Measurements from ENCODE around the gene BTBD2. TPM values are rescaled to one million over a fixed set of nuclear protein-coding genes. Genes with fewer than 3 reads are reported as not detected.

BTBD2 gene
- polyA plus RNA-seq, 1 donor from 2014 or later: 46.1 TPM

GRCh38 chr19:1987197-1988187 lies 28.0 kb downstream of the BTBD2 start:
- Histone ChIP-seq H2AFZ (ENCODE audit: low read depth, low read length) (no peak overlapping the region), H3K27me3 (ENCODE audit: insufficient read depth, low read depth, low read length) (no peaks in the 10 kb centered on the region), H3K79me2 (replicated peaks; ENCODE audit: insufficient read depth, low read length) (no peaks in the 10 kb centered on the region), H3K4me2 (ENCODE audit: low read length) (no peak overlapping the region), H3K9me3 (ENCODE audit: low read length) (no peaks in the 10 kb centered on the region), H3F3A (ENCODE audit: insufficient read depth, low read length, poor library complexity, severe bottlenecking) (no peaks in the 10 kb centered on the region), H3K27ac (ENCODE audit: low read length) (no peak overlapping the region), H3K36me3 (ENCODE audit: insufficient read depth, low read length) (no peaks in the 10 kb centered on the region), H4K20me1 (ENCODE audit: insufficient read depth) (no peaks in the 10 kb centered on the region), H3K4me3 (ENCODE audit: low read length) (no peak overlapping the region), H3K9ac (ENCODE audit: low read length) (no peak overlapping the region), H3K9me2 (ENCODE audit: insufficient read depth, low read length) (no peaks in the 10 kb centered on the region)
- TF ChIP-seq EP300 (conservative IDR thresholded peaks at IDR 0.05; ENCODE audit: poor library complexity, severe bottlenecking) (no peak), EZH2 (IDR thresholded peaks at IDR 0.05; ENCODE audit: borderline replicate concordance, insufficient read depth, low read length, poor library complexity, severe bottlenecking) (no peak), RAD21 (conservative IDR thresholded peaks at IDR 0.05) (no peak), TAF1 (IDR thresholded peaks at IDR 0.05; ENCODE audit: low read depth) (no peak), REST (IDR thresholded peaks at IDR 0.05; ENCODE audit: borderline replicate concordance) (no peak), SMC3 (conservative IDR thresholded peaks at IDR 0.05; ENCODE audit: poor library complexity) (no peak), POLR2AphosphoS5 (IDR thresholded peaks at IDR 0.05) (no peak), MXI1 (conservative IDR thresholded peaks at IDR 0.05; ENCODE audit: poor library complexity, severe bottlenecking) (no peak)

GRCh38 chr19:1986357-1987162 lies 29.0 kb downstream of the BTBD2 start:
- Histone ChIP-seq H3K9me2 (ENCODE audit: insufficient read depth, low read length) (no peaks in the 10 kb centered on the region), H3K79me2 (replicated peaks; ENCODE audit: insufficient read depth, low read length) (no peaks in the 10 kb centered on the region), H3F3A (ENCODE audit: insufficient read depth, low read length, poor library complexity, severe bottlenecking) (no peaks in the 10 kb centered on the region), H3K9me3 (ENCODE audit: low read length) (no peaks in the 10 kb centered on the region), H3K9ac (ENCODE audit: low read length) (no peak overlapping the region), H3K36me3 (ENCODE audit: insufficient read depth, low read length) (no peaks in the 10 kb centered on the region), H2AFZ (ENCODE audit: low read depth, low read length) (no peak overlapping the region), H3K27ac (ENCODE audit: low read length) (no peak overlapping the region), H3K4me3 (ENCODE audit: low read length) (no peak overlapping the region), H3K27me3 (ENCODE audit: insufficient read depth, low read depth, low read length) (no peaks in the 10 kb centered on the region), H4K20me1 (ENCODE audit: insufficient read depth) (no peaks in the 10 kb centered on the region), H3K4me2 (ENCODE audit: low read length) (no peak overlapping the region)
- no peak for TF ChIP-seq REST (IDR thresholded peaks at IDR 0.05; ENCODE audit: borderline replicate concordance)
- TF ChIP-seq CTCF (IDR thresholded peaks at IDR 0.05; ENCODE audit: poor library complexity, severe bottlenecking): no peak
- no peak for TF ChIP-seq SMC3 (conservative IDR thresholded peaks at IDR 0.05; ENCODE audit: poor library complexity)
- no peak for TF ChIP-seq EZH2 (IDR thresholded peaks at IDR 0.05; ENCODE audit: borderline replicate concordance, insufficient read depth, low read length, poor library complexity, severe bottlenecking)
- no peak for TF ChIP-seq MXI1 (conservative IDR thresholded peaks at IDR 0.05; ENCODE audit: poor library complexity, severe bottlenecking)
- no peak for TF ChIP-seq EP300 (conservative IDR thresholded peaks at IDR 0.05; ENCODE audit: poor library complexity, severe bottlenecking)
- no peak for TF ChIP-seq POLR2AphosphoS5 (IDR thresholded peaks at IDR 0.05)
- TF ChIP-seq RAD21 (conservative IDR thresholded peaks at IDR 0.05): no peak
- no peak for TF ChIP-seq TAF1 (IDR thresholded peaks at IDR 0.05; ENCODE audit: low read depth)

All from neural cell (in vitro differentiated cells).